Hippocampal formation (tissue), 2 donors: ENCODE measurements around the gene SLC38A3.
A peak's percentile ranks its signal among the peaks of the same experiment; 100 is the strongest.
"Not testable (repeated sequence)": the region's sequence is repeated elsewhere in the genome, so short reads cannot be mapped to it uniquely, and the experiment has no call there.

Experiments used
- DNase-seq, 2 donors: peaks; one replicate each; lab custom pipeline; 2025; lab: John Stamatoyannopoulos, UW

Gene SLC38A3

DNA sequence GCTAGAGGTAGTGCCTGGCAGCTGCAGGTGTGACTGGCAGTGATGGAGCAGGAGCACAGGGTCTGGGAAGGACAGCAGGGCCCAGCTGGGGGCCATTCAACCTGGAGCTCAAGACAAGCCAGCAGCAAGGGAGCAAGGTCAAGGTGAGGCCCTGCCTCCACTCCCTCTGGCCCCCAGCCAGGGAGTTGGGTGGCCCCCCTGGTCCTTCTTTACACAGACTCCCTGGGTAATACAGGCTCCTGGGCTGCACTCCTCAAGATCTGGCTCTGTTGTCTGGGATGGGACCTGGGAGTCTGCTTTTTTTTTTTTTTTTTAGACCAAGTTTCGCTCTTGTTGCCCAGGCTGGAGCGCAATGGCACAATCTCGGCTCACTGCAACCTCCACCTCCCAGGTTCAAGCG is 45.4 kb downstream of the SLC38A3 start:
- DNase-seq: no peak

DNA sequence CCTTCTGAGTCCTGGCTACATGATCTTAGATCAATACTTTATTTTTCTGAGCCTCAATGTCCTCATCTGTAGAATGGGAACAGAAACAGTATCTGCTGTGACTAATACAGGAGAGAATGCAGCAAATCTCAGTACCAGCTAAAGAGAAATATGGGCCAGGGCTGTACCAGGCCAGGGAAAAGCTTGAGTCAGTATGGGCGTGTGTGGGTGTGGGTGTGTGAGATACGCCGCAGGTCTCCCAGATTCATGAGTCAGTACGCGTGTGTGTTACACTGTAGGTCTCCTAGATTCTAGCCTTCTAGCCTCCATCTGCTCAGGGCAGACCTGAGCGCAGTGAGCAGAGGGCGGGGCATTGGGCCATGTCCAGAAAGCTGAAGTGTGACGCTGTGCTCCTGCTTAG is 46.1 kb downstream of the SLC38A3 start:
- DNase-seq: no peak

DNA sequence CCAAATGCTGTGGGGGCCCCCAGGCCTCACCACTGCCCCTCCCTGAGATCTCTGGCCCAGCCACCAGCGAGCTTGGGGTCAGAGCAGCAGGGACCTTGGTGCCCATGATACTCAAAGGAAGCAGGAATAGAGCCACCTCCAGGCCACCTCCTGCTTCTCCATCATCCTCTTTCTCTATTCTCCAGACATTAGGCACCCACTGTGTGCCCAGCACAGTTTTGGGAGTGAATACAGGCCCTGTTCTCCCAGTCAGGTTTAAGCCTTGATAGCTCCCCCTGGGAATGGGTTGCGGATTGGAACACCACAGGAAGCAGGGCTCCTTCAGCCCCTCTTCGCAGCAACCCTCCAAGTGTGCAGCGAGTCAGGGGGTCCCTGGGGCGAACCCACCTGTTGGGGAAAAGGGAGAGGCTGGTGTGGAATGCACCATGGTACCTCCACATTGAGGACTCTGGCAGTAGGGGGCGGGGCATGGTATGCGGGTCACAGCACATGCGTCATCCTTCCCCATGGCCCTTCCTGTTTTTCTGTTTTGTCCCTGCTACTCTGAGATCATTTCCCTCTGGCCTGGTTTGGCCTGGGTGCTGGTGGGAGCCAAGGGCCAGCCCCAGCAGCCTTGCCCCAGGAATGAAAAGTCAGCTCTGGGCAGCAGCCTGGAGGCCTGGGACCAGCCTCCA is 49.6 kb downstream of the SLC38A3 start:
- DNase-seq: no peak

DNA sequence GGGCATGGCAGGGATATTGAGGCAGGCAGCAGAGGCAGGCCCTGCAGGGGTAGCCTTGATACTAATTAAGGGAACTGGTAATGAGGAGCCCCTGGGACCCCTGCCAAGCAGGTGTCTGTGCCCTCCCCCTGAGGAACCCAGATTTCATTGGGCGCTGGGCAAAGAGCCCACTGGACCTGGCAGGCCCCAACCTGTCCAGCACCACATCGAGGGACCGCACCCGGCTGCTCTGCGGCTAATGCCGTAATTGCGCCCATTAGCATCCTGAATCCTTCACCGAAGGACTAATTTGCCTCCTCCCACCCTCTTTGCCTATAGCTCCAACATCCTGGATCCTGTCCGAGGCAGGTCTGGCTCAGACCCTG is 50.2 kb downstream of the SLC38A3 start:
- no peak for DNase-seq

DNA sequence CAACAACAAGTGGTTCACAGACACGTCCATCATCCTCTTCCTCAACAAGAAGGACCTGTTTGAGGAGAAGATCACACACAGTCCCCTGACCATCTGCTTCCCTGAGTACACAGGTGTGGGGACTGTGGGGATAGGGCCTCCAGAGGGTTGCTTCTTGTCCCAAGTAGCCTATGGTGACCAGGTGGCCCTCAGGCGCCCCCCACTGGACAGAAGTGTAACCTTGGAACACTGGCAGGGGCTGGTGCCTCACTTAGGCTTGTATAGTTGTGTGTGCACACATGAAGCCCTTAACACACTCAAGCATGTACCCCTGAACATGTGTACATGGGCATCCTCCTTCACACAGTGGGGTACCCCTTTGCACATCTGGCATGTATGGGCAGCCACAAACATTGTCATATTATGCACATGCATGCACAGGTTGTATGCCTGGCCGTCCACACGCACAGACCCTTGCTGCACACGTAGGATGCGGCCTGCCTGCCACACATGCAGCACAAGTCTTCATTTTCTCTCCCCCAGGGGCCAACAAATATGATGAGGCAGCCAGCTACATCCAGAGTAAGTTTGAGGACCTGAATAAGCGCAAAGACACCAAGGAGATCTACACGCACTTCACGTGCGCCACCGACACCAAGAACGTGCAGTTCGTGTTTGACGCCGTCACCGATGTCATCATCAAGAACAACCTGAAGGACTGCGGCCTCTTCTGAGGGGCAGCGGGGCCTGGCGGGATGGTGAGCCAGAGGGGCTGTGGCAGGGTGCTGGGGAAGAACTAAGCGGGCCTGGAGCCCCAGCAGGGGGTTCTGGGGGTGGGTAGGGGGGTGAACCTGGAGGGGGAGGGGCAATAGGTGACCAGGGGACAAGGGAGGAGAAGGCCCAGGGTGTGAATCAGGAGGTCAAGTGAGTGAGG is 52.2 kb downstream of the SLC38A3 start:
- peak in 1 of 2 donors; percentile 29 for DNase-seq

DNA sequence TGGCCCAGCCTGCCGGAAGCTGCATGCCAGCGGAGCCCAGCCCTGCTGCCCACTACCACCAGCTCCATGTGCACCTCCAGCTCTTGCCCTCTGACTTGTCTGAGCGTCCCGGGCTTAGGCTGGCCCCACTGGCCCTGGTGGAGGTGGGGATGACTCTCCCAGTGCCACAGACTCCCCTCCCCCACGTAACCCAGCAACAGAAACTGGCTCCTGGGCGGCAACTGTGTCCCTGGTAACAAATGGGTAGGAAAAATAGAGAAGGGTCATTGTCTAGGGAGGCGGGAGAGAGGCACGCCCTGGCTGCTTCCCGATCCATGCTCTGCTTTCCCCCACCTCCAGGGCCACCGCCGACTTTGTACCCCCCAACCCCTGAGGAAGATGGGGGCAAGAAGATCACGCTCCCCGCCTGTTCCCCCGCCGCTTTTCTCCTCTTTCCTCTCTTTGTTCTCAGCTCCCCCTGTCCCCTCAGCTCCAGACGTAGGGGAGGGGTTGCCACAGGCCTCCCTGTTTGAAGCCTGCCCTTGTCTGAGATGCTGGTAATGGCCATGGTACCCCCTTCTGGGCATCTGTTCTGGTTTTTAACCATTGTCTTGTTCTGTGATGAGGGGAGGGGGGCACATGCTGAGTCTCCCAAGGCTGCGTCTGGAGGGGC is 53.1 kb downstream of the SLC38A3 start:
- DNase-seq: no peak

DNA sequence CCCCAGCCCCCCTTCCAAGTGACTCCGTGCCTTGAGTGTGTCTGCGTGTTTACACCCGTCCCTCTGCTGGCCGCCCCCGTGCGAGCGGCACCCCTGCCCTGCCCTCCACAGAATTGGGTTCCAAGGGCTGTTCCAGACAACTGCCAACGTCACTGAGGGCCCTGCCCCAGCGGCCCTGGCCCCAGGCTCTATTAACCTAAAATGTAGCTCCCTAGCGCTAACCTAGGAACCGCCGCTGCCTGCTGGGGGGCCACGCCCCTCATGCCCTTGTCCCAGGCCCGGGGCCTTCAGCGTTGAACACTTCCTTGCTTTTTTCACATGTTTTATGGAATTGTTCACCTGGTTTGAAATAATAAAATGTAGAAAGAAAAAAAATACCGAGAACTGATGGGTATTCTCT is 53.9 kb downstream of the SLC38A3 start:
- DNase-seq: no peak

DNA sequence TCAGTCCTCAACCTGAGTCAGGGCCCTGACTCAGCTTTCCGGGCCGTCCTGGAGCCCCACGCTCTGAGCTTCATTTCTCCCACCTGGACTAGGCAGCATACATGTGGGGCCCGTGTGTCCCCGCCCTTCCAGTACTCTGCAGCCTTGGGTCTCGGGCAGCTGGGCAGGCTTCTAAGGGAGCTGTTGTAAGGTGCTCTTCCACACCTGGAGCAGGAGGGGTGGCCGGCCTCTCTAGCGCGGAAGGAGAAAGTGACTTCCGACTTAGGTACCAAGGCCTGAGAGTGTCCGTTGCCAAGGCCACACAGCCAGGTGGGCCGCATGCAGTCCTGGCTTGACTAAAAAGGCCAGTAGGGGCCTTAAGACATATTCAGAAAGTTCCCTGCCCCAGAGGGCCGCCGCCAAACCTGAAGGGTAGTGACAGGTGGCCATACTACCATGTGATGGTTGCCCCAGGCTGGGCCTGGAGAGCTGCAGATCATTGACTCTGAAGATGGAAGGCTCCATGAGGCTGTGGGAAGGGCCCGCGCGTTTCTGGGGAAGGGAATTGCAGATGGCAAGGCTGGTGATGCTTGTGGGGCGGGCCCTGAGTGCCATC is 54.5 kb downstream of the SLC38A3 start:
- no peak for DNase-seq

DNA sequence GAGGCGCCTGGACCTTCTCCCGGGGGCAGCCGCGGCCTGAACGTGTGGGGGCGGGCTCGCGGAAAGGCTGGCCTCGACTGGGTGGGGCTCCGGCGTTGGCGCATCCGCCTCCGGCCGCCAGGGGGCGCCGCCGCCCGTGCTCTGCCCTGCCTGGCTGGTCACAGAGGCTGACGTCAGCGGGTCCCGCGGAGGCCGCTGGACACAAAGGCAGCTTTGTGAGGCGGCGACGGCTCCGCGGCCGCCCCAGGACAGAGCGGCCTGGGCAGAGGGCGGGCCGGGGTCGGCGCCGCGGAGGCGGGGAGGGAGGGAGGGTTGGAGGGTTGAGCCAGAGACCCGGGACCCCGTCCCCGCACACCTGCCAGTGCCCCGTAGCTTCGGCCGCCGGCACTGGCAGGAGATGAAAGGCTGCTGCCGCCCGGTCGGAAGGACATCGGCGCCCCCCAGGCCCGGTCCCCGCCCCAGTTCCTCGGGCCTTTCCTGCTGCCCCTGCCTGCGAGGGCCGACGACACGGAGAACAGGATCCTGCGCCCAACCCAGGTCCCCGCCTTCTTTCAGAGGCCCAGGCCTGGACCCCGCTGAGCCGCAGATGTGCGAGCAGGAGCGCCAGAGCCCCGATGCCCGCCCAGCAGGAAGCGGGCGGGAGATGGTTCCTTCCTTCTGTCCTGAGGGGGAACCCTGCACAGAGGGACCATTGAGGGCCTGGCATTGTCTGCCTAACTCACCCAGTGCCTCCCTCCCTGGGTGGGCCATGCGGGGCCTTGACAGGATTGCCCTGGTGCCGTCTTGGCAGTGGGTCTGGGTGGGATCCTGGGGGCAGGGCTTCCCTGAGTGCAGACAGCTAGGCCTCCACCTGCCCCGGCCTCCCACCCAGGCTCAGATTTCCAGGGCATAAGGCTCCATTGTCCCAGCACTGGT is 55.2 kb downstream of the SLC38A3 start:
- peak; percentile 92 to 93 for DNase-seq

DNA sequence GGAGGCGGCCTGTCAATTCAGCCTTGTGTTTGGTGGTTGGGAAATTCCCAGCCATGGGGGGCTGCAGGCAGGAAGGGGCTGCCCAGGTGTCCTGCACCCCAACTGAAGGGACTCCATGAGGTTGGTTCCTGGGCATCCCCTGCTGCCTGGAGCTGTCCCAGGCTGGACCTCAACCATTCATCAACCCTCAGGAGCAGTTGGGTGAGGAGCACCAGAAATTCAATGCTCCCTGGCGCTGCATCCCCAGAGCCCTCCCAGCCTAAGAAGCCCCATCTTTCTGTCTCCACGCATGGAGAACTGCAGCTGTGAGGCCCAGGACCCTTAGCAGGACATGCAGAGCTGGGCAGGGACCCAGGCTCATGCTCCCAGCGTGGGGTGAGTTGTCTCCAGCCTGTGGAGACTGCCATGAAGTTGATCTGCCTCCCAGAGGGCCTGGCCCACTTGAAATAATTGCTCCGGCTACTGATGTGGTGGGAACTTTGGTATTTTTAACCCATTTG is 55.9 kb downstream of the SLC38A3 start:
- no peak for DNase-seq

DNA sequence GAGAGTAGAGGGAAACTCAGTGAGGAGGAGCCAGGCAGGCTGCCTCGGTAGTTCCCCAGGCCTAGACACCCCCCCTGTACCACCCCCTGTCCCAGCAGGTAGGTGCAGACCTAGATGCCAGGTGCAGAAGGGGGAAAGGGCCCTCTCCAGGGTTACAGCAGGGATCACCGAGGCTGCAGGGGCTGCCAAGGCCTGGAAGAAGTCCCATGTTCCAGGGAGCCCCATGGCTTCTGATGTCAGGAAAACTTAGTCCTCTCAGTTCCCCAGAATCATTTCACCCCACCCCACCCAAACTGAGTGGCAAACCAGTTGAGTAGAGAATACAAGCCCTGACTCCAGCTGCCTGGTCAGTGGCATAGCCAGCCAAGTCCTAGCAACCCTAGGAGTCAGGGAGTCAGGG is 56.4 kb downstream of the SLC38A3 start:
- no peak for DNase-seq

DNA sequence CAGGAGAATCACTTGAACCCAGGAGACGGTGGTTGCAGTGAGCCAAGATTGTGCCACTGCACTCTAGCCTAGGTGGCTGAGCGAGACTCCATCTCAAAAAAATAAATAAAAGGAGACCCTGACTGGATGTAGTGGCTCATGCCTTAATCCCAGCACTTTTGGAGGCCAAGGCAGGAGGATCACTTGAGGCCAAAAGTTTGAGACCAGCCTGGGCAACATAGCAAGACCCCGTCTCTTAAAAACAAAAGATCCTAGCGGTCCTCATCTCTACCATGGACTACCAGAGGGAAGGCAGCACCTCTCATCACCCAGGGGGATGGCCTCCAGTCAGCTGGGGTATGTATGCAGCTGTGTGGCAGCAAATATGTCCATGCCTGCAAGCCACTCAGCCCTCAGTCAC is 57.1 kb downstream of the SLC38A3 start:
- DNase-seq: not testable (repeated sequence)

DNA sequence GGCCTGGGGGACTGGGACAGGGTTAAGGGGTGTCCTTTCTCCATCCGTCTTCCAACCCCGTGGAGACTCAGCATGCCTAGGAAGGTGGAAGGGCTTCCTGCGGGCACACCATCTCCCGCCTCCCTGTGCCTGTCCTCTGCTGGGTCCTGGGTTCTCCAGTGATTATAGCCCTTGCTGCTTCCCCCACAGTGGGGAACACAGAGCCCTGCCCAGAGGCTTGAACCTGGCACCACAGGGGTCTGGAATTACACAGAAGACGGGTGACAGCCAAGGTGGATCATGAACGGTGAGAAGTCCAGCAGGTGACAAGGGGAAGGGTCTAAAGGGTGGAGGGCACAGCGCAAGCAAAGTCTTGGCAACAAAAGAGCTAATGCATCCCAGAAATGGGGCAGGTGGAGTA is 57.7 kb downstream of the SLC38A3 start:
- no peak for DNase-seq

DNA sequence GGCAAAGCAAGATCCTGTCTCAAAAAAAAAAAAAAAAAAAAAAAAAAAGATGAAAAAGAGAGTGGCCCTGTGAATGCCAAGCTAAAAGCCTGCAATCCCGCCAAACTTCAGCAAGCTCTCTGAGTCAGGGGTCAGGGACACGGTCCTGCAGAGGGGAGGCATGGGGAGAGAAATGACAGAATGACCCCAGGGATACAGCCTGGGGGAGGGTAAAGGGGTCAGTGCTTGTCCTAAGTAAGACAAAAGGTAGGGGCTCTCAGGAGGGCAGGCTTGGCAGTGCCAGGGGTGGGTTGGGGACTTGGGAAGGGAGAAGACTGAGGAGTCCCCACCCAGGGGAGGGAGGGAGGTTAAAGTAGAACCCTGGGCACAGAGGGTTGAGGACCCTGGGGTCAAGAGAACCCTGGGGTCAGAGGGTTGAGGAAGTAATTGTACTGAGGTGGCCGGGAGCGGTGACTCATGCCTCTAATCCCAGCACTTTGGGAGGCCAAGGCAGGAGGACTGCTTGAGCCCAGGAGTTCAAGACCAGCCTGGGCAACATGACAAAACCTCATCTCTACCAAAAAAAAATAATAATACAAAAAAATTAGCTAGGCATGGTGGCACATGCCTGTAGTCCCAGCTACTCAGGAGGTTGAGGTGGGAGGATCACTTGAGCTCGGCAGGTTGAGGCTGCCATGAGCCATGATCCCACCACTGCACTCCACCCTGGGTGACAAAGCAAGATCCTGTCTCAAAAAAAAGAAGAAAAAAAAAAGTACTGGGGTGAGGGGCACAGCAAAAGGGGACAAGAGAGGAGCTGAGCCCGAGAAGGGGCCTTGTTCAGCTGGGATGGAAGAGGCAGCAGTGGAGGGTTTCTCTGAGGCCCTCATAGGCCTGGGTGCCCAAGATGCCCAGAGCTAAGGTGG is 58.7 kb downstream of the SLC38A3 start:
- DNase-seq: no peak

DNA sequence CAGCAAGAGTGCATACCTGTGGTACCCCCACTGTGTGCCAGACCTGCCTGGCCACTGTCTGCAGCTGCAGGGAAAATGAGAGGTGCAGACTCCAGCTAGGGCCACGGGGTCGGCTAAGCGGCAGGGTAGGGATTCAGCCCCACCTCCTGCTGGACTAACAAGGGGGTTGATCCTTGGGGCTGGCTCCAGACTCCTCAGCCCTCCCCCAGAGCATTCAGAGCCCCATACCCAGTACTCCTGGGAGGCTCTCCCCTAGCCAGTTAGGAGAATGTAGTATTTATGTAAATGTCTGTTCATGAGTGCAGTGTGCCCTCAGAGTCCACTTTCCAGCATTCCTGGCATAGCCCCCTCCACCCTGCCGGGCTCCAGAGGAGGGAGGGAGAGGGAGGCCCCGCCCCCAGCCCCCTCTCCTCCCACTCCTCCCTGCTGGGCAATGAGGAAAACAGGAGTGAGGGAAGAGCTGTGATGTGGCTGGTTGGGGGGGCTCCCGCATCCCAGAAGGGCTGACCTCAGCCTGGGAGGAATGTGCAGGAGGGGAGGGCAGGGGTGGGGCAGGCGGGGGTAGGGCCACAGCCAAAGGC is 59.4 kb downstream of the SLC38A3 start:
- DNase-seq: peak; percentile 71 to 86

DNA sequence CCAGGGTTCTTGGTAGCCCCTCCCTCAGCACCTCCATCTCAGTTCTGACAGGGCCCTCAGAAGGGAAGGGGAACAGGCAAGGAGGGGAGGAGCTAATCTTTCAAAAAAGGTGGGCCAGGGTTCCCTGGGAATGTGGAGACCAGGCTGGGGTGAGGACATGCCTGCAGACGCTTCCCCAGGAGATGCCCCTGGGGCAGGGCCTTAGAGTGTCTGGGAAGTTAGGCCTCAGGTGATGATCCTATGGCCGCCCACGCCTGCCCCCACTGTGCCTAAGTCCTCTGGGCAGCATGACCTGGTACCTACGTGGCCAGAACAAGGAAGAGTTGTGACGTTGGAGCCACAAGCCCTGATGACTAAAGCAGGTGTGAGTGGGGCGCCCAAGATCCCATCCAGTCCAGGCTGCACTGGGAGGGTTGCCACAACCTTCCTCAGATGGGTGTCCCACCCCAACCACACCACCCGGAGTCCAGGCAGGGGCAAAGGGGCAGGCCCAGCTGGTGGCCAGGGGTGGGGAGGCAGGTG is 60.0 kb downstream of the SLC38A3 start:
- no peak for DNase-seq

DNA sequence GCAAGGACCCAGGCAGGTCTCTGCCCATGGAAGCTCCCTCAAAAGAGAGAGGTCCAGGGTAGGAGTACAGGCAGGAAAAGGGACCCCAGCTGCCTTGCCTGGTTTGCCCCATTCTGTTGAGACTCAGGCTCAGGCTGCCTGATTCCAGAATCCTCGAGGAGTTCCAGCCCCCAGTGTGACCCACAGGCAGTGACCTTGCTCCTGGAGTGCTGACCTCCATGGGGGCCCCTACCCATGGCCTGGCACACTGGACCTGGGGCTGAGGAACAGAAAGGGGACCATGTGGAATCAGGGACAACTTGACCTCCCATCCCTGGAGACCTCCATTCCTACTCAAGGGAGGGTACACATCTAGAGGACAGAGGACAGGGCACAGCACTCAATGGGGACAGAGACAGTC is 60.5 kb downstream of the SLC38A3 start:
- no peak for DNase-seq

DNA sequence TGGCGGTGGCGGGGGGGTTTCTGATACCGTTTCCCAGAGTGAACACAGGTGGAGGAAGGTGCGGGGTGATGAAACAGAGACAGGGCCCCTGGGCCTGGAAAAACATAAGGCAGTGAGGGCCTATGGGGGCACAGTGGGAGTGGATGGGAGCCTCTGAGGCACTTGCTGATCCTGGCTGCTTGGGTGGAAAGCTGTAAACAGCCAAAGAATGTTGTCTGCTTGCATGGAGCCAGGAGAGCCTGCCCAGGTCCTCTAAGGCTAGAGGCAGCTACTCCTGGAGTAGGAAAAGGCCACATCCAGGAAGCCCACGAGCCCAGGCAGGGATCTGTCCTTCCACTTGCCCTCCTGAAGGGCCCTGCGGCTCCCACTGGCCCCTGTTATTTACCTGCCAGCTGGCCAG is 60.9 kb downstream of the SLC38A3 start:
- DNase-seq: no peak

DNA sequence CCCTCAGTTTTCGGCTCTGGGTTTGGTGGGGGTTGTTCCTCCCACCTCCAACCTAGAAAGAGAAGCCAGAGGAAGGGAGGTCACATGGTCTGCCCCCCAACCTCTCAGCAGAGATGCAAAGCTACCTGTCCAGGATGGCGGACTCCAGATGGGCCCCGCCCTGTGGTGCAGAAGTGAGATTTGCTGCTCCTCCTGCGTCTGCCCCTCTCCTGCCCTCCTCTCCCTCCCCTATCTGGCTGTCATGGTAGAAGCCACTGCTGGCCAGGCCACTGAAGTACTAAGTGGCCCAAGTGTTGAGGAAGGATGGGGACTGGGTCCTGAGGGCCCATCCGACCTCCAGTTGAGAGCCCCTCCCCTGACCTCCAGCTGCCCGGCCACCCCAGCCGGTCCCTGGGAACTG is 61.8 kb downstream of the SLC38A3 start:
- DNase-seq: no peak
